SK-N-SH (cell line): ENCODE measurements around the gene COQ3. TPM values are rescaled to one million over a fixed set of nuclear protein-coding genes. Genes with fewer than 3 reads are reported as not detected.
A peak's percentile ranks its signal among the peaks of the same experiment; 100 is the strongest.

Experiments used
- CTCF ChIA-PET: fragments of 300-600, 350-600 bp; formaldehyde crosslinking; extraction: SDS; loops from one replicate; lab custom pipeline; 2021; lab: Yijun Ruan, JAX
- POLR2A ChIA-PET: fragments of 350-600 bp; sonication (Branson Sonifier 250); formaldehyde crosslinking; extraction: SDS; loops from one replicate; lab custom pipeline; 2020; ENCODE audit warnings: antibody characterized with exemption, inconsistent platforms; lab: Yijun Ruan, JAX
- DNase-seq: peaks from one replicate; pipeline ENCODE4 v3.0.0; 2012
- H2AFZ ChIP-seq: fragments of 200-600 bp; sonication (generic); 2 replicates; pipeline ENCODE4 v1.8.1; 2016; ENCODE audit warnings: antibody characterized with exemption, mild to moderate bottlenecking, low read depth
- H3F3A ChIP-seq: fragments of 200-600 bp; sonication (generic); replicated peaks from 2 replicates; pipeline ENCODE3; 2016; ENCODE audit warnings: antibody characterized with exemption, mild to moderate bottlenecking; ENCODE audit not compliant: insufficient read depth
- H3K27ac ChIP-seq, 2 experiments: fragments of 200-500 bp in 1 of 2; fragments of 200-600 bp in 1 of 2; sonication (Bioruptor generic) in 1 of 2; sonication (generic), shearing (Covaris generic) in 1 of 2; 2 replicates each; pipeline versions ENCODE4 v1.5.1 to v1.6.1; 2014 to 2016; ENCODE audit warnings: low read depth in 2 of 2, inconsistent platforms in 1 of 2, low read length in 1 of 2, mild to moderate bottlenecking in 1 of 2, mixed read lengths in 1 of 2
- H3K27me3 ChIP-seq: fragments of 200-600 bp; sonication (generic), shearing (Covaris generic); 2 replicates; pipeline ENCODE4 v1.6.1; 2016; ENCODE audit warnings: mixed run types; ENCODE audit not compliant: insufficient read depth
- H3K36me3 ChIP-seq, 2 experiments: fragments of 200-500 bp in 1 of 2; fragments of 200-600 bp in 1 of 2; sonication (Bioruptor generic) in 1 of 2; sonication (generic) in 1 of 2; replicated peaks in 1 of 2; 2 replicates each; pipeline versions ENCODE3 to v1.5.1; 2014 to 2016; ENCODE audit warnings: low read length in 1 of 2, mild to moderate bottlenecking in 1 of 2; ENCODE audit not compliant: insufficient read depth in 2 of 2, control insufficient read depth in 1 of 2
- H3K4me1 ChIP-seq, 2 experiments: fragments of 200-500 bp in 1 of 2; fragments of 200-600 bp in 1 of 2; sonication (Bioruptor generic) in 1 of 2; sonication (generic), shearing (Covaris generic) in 1 of 2; 2 replicates each; pipeline versions ENCODE4 v1.5.1 to v1.6.1; 2014 to 2016; ENCODE audit warnings: low read depth in 1 of 2, low read length in 1 of 2, mixed run types in 1 of 2; ENCODE audit not compliant: insufficient read depth in 2 of 2, control insufficient read depth in 1 of 2
- H3K4me2 ChIP-seq: fragments of 200-600 bp; sonication (generic), shearing (Covaris generic); 2 replicates; pipeline ENCODE4 v1.6.1; 2017; ENCODE audit warnings: mixed run types
- H3K4me3 ChIP-seq, 2 experiments: fragments of 200-500 bp in 1 of 2; fragments of 200-600 bp in 1 of 2; sonication (Bioruptor generic) in 1 of 2; sonication (generic), shearing (Covaris generic) in 1 of 2; 2 replicates each; pipeline versions ENCODE4 v1.5.1 to v1.8.1; 2014 to 2016; ENCODE audit warnings: low read depth in 2 of 2, inconsistent platforms in 1 of 2, low read length in 1 of 2, mild to moderate bottlenecking in 1 of 2, mixed read lengths in 1 of 2, moderate library complexity in 1 of 2
- H3K79me2 ChIP-seq: fragments of 200-600 bp; sonication (generic); 2 replicates; pipeline ENCODE4 v1.8.1; 2017; ENCODE audit warnings: mild to moderate bottlenecking; ENCODE audit not compliant: insufficient read depth
- H3K9ac ChIP-seq: fragments of 200-600 bp; sonication (generic); 2 replicates; pipeline ENCODE4 v1.6.1; 2017; ENCODE audit warnings: mixed run types
- H3K9me2 ChIP-seq: fragments of 200-600 bp; sonication (generic); 2 replicates; pipeline ENCODE4 v1.6.1; 2017; ENCODE audit warnings: mixed run types
- H3K9me3 ChIP-seq: fragments of 200-600 bp; sonication (generic); 2 replicates; pipeline ENCODE4 v1.6.1; 2017; ENCODE audit warnings: mixed run types, mild to moderate bottlenecking, moderate library complexity
- H4K20me1 ChIP-seq: fragments of 200-600 bp; sonication (generic); 2 replicates; pipeline ENCODE4 v1.6.1; 2017; ENCODE audit warnings: mild to moderate bottlenecking, mixed run types; ENCODE audit not compliant: insufficient read depth
- NFIC ChIP-seq: IDR thresholded peaks from 2 replicates; pipeline ENCODE4 v1.4.0; 2012; ENCODE audit warnings: borderline replicate concordance
- RXRA ChIP-seq: IDR thresholded peaks from 2 replicates; pipeline ENCODE4 v1.4.0; 2012; ENCODE audit warnings: low read depth, mild to moderate bottlenecking, borderline replicate concordance
- YY1 ChIP-seq: IDR thresholded peaks from 2 replicates; pipeline ENCODE4 v1.4.0; 2012; ENCODE audit warnings: low read depth, mild to moderate bottlenecking
- WGBS: methylation state at CpG from one replicate; pipeline ENCODE4 v1.1.6; 2017; ENCODE audit warnings: low lambda C conversion rate; 5-methylcytosine and 5-hydroxymethylcytosine counted together
- polyA plus RNA-seq, 3 experiments: library from polyadenylated mRNA; depleted of rRNA; stranded (reverse); fragments of >200 nt; gene quantifications; 2 replicates each; pipeline ENCODE4 v1.2.3, GENCODE V29; 2012
- TF ChIP-seq, protein P1 (sequence below): IDR thresholded peaks from 2 replicates; pipeline ENCODE4 v1.6.1; 2012; ENCODE audit warnings: mild to moderate bottlenecking, low read depth, low read length, moderate library complexity
- TF ChIP-seq, protein P2 (sequence below): fragments of 150-350 bp; IDR thresholded peaks from 2 replicates; pipeline ENCODE4 v1.6.1; 2016; ENCODE audit warnings: mild to moderate bottlenecking, low read depth, low read length
- TF ChIP-seq, protein P3 (sequence below): IDR thresholded peaks from 2 replicates; pipeline ENCODE4; 2012

Gene COQ3
- polyA plus RNA-seq, 1 of the 3 experiments (the other 2 are of a cell fraction): 6.4 TPM

GRCh38 chr6:99354983-99355382 is 39.0 kb downstream of the COQ3 start (continued):
- TF ChIP-seq, protein P1, sequence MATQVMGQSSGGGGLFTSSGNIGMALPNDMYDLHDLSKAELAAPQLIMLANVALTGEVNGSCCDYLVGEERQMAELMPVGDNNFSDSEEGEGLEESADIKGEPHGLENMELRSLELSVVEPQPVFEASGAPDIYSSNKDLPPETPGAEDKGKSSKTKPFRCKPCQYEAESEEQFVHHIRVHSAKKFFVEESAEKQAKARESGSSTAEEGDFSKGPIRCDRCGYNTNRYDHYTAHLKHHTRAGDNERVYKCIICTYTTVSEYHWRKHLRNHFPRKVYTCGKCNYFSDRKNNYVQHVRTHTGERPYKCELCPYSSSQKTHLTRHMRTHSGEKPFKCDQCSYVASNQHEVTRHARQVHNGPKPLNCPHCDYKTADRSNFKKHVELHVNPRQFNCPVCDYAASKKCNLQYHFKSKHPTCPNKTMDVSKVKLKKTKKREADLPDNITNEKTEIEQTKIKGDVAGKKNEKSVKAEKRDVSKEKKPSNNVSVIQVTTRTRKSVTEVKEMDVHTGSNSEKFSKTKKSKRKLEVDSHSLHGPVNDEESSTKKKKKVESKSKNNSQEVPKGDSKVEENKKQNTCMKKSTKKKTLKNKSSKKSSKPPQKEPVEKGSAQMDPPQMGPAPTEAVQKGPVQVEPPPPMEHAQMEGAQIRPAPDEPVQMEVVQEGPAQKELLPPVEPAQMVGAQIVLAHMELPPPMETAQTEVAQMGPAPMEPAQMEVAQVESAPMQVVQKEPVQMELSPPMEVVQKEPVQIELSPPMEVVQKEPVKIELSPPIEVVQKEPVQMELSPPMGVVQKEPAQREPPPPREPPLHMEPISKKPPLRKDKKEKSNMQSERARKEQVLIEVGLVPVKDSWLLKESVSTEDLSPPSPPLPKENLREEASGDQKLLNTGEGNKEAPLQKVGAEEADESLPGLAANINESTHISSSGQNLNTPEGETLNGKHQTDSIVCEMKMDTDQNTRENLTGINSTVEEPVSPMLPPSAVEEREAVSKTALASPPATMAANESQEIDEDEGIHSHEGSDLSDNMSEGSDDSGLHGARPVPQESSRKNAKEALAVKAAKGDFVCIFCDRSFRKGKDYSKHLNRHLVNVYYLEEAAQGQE: no peak
- TF ChIP-seq YY1 (no peak), RXRA (no peak)
- TF ChIP-seq, protein P2, sequence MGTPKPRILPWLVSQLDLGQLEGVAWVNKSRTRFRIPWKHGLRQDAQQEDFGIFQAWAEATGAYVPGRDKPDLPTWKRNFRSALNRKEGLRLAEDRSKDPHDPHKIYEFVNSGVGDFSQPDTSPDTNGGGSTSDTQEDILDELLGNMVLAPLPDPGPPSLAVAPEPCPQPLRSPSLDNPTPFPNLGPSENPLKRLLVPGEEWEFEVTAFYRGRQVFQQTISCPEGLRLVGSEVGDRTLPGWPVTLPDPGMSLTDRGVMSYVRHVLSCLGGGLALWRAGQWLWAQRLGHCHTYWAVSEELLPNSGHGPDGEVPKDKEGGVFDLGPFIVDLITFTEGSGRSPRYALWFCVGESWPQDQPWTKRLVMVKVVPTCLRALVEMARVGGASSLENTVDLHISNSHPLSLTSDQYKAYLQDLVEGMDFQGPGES: no peak
- TF ChIP-seq, protein P3, sequence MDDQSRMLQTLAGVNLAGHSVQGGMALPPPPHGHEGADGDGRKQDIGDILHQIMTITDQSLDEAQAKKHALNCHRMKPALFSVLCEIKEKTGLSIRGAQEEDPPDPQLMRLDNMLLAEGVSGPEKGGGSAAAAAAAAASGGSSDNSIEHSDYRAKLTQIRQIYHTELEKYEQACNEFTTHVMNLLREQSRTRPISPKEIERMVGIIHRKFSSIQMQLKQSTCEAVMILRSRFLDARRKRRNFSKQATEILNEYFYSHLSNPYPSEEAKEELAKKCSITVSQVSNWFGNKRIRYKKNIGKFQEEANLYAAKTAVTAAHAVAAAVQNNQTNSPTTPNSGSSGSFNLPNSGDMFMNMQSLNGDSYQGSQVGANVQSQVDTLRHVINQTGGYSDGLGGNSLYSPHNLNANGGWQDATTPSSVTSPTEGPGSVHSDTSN: no peak

DNA sequence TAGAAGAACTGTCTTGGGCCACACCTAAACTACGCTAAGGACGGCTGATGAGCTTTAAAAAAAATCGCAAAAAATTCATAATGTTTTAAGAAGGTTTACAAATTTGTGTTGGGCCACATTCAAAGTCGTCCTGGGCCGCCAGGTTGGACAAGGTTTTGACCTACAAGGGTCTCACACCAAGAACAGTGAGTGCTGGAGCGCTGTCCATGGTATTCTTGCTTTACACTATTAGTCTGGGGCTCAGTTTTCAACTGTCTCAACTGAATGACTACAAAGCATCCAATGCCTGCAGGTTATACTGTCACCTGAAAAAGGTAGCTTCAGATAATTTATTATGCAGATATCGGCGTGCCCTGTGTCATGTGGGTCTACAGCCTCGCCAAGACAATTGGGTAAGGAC is 40.9 kb downstream of the COQ3 start:
- H3K4me3 ChIP-seq: no peak overlapping the region
- H3K9ac ChIP-seq: no peak overlapping the region
- no peaks in the 10 kb centered on the region; the same call in 1 of the 2 replicates for H3K27me3 ChIP-seq
- no peaks in the 10 kb centered on the region for H3K9me2 ChIP-seq
- H3K79me2 ChIP-seq: no peaks in the 10 kb centered on the region
- H2AFZ ChIP-seq: no peak overlapping the region
- no peak for DNase-seq
- no peak overlapping the region for H3K4me2 ChIP-seq
- H3F3A ChIP-seq: no peaks in the 10 kb centered on the region
- CTCF ChIA-PET: interaction anchor here (0.8 to 1.6 kb wide), 4 partner anchors 17 to 72 kb away, joined by 3 to 5 read pairs (median 4); partner anchors contain the start of gene COQ3
- peaks cover 0 to 7% of the 10 kb centered on the region in 2 experiments; a peak in 1 of 4 replicates for H3K4me1 ChIP-seq
- H3K36me3 ChIP-seq: no peaks in the 10 kb centered on the region
- no peaks in the 10 kb centered on the region for H4K20me1 ChIP-seq
- no peaks in the 10 kb centered on the region for H3K9me3 ChIP-seq
- TF ChIP-seq, protein P1: peak; percentile 94
- no peak for TF ChIP-seq NFIC
- TF ChIP-seq, all 33 proteins: peak for 1
- POLR2A ChIA-PET: no interaction called here
- WGBS: 71% methylated on average over 9 of the region's 9 CpGs
- no peak overlapping the region for H3K27ac ChIP-seq
